ENCODE data around the gene GPR152. TPM values are rescaled to one million over a fixed set of nuclear protein-coding genes. Genes with fewer than 3 reads are reported as not detected.
A peak's percentile ranks its signal among the peaks of the same experiment; 100 is the strongest.

The GPR152 gene
- total RNA-seq, 2 donors from 2014 or later: not detected

DNA sequence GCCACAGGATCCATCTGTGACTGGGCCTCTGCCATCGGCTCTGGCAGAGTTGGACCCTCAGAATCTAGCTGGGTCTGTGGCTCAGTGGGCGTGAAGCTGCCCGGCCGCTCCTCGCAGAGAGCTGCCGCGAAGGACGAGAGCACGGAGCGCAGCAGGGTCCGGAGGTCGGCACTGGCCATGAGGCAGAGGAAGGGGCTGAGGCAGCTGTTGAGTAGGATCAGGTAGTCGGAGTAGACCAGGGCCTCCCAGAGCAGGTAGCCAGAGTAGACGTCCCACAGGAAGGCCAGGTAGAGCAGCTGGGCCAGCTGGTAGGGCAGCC, 912 bp downstream of the GPR152 start:
- Mint-ChIP-seq H3K9me3 (no peaks in the 10 kb centered on the region), H3K4me3 (no peak overlapping the region), H3K36me3 (ENCODE audit: low read depth) (no peaks in the 10 kb centered on the region), H3K27ac (no peak overlapping the region), H3K4me1 (no peaks in the 10 kb centered on the region), H3K27me3 (ENCODE audit: insufficient read depth) (no peaks in the 10 kb centered on the region)
- 94 to 96% methylated on average over 11 to 14 of the region's 14 CpGs for WGBS, 2 experiments (ENCODE audit: insufficient coverage in 1 of 2, insufficient read length in 1 of 2)
- Histone ChIP-seq H3K9me3 (ENCODE audit: control insufficient read depth, low read length) (no peaks in the 10 kb centered on the region), H3K27ac (ENCODE audit: low read depth, low read length) (peak overlapping the region; percentile 66), H3K4me3 (ENCODE audit: low read length) (no peak overlapping the region), H3K9ac (ENCODE audit: extremely low read depth, low read length, poor library complexity, severe bottlenecking) (no peak overlapping the region), H3K4me1 (ENCODE audit: control insufficient read depth, insufficient read depth, low read length) (no peaks in the 10 kb centered on the region), H3K27me3 (ENCODE audit: control insufficient read depth, insufficient read depth, low read length, poor library complexity, severe bottlenecking) (no peaks in the 10 kb centered on the region), H3K36me3 (ENCODE audit: control insufficient read depth, insufficient read depth, low read length) (no peaks in the 10 kb centered on the region)
- TF ChIP-seq, protein P1, sequence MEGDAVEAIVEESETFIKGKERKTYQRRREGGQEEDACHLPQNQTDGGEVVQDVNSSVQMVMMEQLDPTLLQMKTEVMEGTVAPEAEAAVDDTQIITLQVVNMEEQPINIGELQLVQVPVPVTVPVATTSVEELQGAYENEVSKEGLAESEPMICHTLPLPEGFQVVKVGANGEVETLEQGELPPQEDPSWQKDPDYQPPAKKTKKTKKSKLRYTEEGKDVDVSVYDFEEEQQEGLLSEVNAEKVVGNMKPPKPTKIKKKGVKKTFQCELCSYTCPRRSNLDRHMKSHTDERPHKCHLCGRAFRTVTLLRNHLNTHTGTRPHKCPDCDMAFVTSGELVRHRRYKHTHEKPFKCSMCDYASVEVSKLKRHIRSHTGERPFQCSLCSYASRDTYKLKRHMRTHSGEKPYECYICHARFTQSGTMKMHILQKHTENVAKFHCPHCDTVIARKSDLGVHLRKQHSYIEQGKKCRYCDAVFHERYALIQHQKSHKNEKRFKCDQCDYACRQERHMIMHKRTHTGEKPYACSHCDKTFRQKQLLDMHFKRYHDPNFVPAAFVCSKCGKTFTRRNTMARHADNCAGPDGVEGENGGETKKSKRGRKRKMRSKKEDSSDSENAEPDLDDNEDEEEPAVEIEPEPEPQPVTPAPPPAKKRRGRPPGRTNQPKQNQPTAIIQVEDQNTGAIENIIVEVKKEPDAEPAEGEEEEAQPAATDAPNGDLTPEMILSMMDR (conservative IDR thresholded peaks at IDR 0.05): no peak
- DNase-seq: peak; percentile 36

DNA sequence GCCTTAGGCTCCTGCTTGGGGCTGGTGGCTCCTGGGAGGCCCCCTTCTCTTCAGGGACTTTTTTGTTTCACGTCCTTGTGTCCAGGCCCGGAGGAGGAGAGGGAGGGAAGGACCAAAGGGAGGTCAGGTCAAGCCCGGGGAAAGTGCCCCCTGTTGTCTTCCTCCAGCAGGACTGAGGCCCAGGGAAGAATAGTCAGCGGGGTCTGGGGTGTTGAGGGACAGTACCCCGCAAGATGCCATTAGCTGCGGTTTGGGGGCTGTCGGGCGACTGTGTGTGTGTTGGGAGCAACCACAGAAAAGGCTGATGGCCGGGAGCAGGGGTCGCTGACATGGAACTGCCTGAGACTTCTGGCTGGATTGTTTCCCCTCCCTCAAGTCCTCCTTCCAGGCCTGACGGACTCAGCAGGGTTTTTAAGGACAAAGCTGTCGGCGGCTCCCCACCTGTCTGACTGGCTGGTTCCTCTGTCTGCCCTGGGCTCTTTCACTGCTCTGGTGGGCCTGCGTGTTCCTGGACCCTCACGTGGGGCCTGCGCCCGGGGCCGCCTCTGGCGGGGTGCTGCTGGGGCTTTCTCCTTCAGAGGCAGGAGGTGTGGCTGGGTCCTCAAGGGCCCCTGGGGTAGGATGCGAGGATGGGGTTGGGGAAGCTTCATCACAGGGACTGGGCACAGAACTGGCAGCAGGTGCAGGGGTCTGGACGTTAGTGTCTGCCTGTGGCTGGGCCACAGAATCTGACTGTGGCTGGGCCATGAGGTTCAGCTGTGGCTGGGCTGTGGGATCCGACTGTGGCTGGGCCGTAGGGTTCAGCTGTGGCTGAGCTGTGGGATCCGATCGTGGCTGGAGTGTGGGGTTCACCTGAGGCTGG, 1.5 kb downstream of the GPR152 start:
- H3K36me3 Mint-ChIP-seq (ENCODE audit: low read depth): no peaks in the 10 kb centered on the region
- no peak overlapping the region for H3K9ac ChIP-seq (ENCODE audit: extremely low read depth, low read length, poor library complexity, severe bottlenecking)
- 82 to 89% methylated on average over 15 to 25 of the region's 25 CpGs for WGBS, 2 experiments (ENCODE audit: insufficient coverage in 1 of 2, insufficient read length in 1 of 2)
- no peaks in the 10 kb centered on the region for H3K27me3 ChIP-seq (ENCODE audit: control insufficient read depth, insufficient read depth, low read length, poor library complexity, severe bottlenecking)
- H3K4me3 Mint-ChIP-seq: no peak overlapping the region
- no peaks in the 10 kb centered on the region for H3K4me1 Mint-ChIP-seq
- peak; percentile 36 for DNase-seq
- no peaks in the 10 kb centered on the region for H3K9me3 Mint-ChIP-seq
- TF ChIP-seq, protein P1 (conservative IDR thresholded peaks at IDR 0.05): no peak
- H3K9me3 ChIP-seq (ENCODE audit: control insufficient read depth, low read length): no peaks in the 10 kb centered on the region
- peak overlapping the region; percentile 66 for H3K27ac ChIP-seq (ENCODE audit: low read depth, low read length)
- H3K27me3 Mint-ChIP-seq (ENCODE audit: insufficient read depth): no peaks in the 10 kb centered on the region
- H3K27ac Mint-ChIP-seq: no peak overlapping the region
- H3K36me3 ChIP-seq (ENCODE audit: control insufficient read depth, insufficient read depth, low read length): no peaks in the 10 kb centered on the region
- no peak overlapping the region for H3K4me3 ChIP-seq (ENCODE audit: low read length)
- H3K4me1 ChIP-seq (ENCODE audit: control insufficient read depth, insufficient read depth, low read length): no peaks in the 10 kb centered on the region

DNA sequence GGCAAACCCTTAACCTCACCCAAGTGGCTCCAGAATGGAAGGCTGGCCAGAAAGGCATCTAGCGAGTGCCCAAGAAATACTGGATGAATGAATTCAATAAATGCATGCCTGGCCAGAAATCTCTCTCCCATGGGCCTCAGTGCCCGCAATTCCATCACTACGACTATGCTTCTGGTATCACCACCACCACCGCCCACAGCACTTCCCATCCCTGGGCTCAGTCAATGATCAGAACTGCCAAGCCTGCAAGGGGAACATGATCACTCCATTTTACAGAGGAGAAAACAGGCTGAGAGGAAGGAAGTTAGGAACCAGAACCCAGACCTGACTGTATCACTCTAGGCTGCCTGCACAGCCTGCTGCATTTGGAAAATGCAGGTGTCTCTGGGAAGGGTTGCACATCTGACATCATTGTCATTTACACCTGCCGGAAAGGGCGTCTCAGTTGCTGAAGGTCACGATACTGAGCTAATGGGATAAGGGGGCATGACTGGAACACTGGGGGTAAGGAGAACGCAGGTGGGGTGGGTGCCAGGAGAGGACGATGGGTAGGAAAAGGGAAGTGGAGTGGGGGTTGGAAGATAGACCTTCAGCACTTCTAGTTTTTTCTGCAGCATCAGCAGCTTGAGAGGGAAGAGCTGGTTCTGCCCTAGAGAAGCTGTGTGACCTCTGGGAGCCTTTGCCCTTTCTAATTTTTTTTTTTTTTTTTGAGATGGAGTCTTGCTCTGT, 3.2 kb downstream of the GPR152 start:
- no peak overlapping the region for H3K27ac ChIP-seq (ENCODE audit: low read depth, low read length)
- H3K9me3 ChIP-seq (ENCODE audit: control insufficient read depth, low read length): no peaks in the 10 kb centered on the region
- Mint-ChIP-seq H3K27ac (no peak overlapping the region), H3K36me3 (ENCODE audit: low read depth) (no peaks in the 10 kb centered on the region), H3K27me3 (ENCODE audit: insufficient read depth) (no peaks in the 10 kb centered on the region), H3K4me1 (no peaks in the 10 kb centered on the region), H3K4me3 (no peak overlapping the region), H3K9me3 (no peaks in the 10 kb centered on the region)
- TF ChIP-seq, protein P1 (conservative IDR thresholded peaks at IDR 0.05): no peak
- no peak overlapping the region for H3K4me3 ChIP-seq (ENCODE audit: low read length)
- H3K27me3 ChIP-seq (ENCODE audit: control insufficient read depth, insufficient read depth, low read length, poor library complexity, severe bottlenecking): no peaks in the 10 kb centered on the region
- no peaks in the 10 kb centered on the region for H3K4me1 ChIP-seq (ENCODE audit: control insufficient read depth, insufficient read depth, low read length)
- 93 to 100% methylated on average over 6 to 9 of the region's 9 CpGs for WGBS, 2 experiments (ENCODE audit: insufficient coverage in 1 of 2, insufficient read length in 1 of 2)
- H3K36me3 ChIP-seq (ENCODE audit: control insufficient read depth, insufficient read depth, low read length): no peaks in the 10 kb centered on the region
- DNase-seq: no peak
- no peak overlapping the region for H3K9ac ChIP-seq (ENCODE audit: extremely low read depth, low read length, poor library complexity, severe bottlenecking)

All from endodermal cell (in vitro differentiated cells).